ENCODE results near the gene AAK1. TPM values are rescaled to one million over a fixed set of nuclear protein-coding genes. Genes with fewer than 3 reads are reported as not detected.
"Not testable (repeated sequence)": the region's sequence is repeated elsewhere in the genome, so short reads cannot be mapped to it uniquely, and the experiment has no call there.

The AAK1 gene
- total RNA-seq, 1 donor from 2014 or later = 45.5 TPM

DNA sequence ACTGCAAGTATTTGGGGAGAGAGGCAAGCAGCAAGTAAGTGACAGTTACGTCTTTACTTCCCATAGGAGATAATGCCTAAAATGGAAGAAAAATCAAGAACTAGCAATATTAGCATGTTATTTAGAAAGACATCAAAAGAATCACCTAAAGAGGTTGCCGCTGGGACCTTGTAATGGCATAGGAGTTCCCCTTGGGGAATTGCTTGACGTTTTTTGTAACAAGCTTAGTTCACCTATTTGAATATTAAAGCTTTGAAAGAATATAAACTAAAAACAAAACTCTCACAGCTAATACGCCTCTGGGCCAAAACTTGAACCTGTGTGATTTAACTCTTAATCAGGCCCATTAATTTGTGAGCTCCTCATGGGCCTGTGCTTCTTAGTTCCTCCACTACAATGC, 89.0 kb downstream of the AAK1 start:
- Mint-ChIP-seq H3K27me3 (no peaks in the 10 kb centered on the region), H3K4me1 (ENCODE audit: unreplicated experiment) (peaks cover under 1% of the 10 kb centered on the region), H3K4me3 (no peak overlapping the region), H3K9me3 (no peaks in the 10 kb centered on the region), H3K36me3 (peaks cover 14% of the 10 kb centered on the region), H3K27ac (no peak overlapping the region)
- no peak for DNase-seq (ENCODE audit: extremely low spot score, unreplicated experiment)
- TF ChIP-seq CTCF (conservative IDR thresholded peaks at IDR 0.05) = no peak

DNA sequence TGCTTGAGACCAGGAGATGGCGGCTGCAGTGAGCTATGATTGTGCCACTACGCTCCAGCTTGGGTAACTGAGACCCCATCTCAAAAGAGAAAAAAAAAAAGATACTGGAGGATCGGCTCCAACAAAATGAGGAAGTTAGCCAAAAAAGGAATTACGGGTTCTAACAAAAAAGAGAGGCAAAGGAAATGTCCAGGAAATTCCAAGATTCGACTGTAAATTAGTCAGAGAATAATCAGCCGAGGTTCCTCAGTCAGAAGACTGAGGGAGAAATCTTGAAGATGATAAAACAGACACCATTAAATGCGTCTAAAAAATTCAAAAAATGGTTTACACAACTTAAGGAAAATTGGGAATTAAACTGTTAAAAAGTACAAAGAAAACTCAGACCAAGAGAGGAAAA, 89.5 kb downstream of the AAK1 start:
- H3K9me3 Mint-ChIP-seq = no peaks in the 10 kb centered on the region
- H3K27ac Mint-ChIP-seq = no peak overlapping the region
- H3K27me3 Mint-ChIP-seq = no peaks in the 10 kb centered on the region
- no peaks in the 10 kb centered on the region for H3K4me1 Mint-ChIP-seq (ENCODE audit: unreplicated experiment)
- peaks cover 14% of the 10 kb centered on the region for H3K36me3 Mint-ChIP-seq
- H3K4me3 Mint-ChIP-seq = no peak overlapping the region
- no peak for TF ChIP-seq CTCF (conservative IDR thresholded peaks at IDR 0.05)
- DNase-seq (ENCODE audit: extremely low spot score, unreplicated experiment) = no peak

DNA sequence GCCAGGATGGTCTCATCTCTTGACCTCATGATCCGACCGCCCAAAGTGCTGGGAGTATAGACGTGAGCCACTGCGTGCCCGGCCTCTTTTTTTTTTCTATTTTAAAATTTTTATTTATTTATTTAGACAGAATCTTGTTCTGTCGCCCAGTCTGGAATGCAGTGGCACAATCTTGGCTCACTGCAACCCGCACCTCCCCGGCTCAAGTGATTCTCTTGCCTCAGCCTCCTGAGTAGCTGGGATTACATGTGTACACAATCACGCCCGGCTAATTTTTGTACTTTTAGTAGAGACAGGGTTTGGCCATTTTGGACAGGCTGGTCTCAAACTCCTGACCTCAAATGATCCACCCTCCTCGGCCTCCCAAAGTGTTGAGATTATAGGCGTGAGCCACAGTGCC, 93.0 kb downstream of the AAK1 start:
- peaks cover 17% of the 10 kb centered on the region for H3K36me3 Mint-ChIP-seq
- H3K4me3 Mint-ChIP-seq; H3K9me3 Mint-ChIP-seq; H3K4me1 Mint-ChIP-seq (ENCODE audit: unreplicated experiment); H3K27ac Mint-ChIP-seq; H3K27me3 Mint-ChIP-seq; DNase-seq (ENCODE audit: extremely low spot score, unreplicated experiment): not testable (repeated sequence)

DNA sequence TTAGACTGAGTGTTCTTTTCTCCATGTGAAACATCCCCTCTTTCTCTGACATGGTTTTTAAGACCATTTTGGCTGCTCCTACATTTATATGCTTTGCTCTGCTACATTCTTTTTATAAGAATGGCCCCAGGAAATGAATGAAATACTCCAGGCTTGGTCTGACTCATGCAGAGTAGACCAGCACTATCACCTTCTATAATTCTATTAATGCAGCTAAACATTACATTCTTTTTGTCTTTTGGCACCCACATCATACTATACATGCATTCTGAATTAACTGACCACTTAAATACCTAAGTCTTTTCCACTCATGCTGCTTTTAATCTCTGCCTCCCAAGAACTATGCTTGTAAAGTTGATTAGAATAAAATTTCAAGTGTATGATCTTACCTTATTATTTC, 94.1 kb downstream of the AAK1 start:
- DNase-seq (ENCODE audit: extremely low spot score, unreplicated experiment) = no peak
- no peak overlapping the region for H3K27ac Mint-ChIP-seq
- H3K4me1 Mint-ChIP-seq (ENCODE audit: unreplicated experiment) = no peaks in the 10 kb centered on the region
- H3K9me3 Mint-ChIP-seq = no peaks in the 10 kb centered on the region
- TF ChIP-seq CTCF (conservative IDR thresholded peaks at IDR 0.05) = no peak
- peaks cover 17% of the 10 kb centered on the region for H3K36me3 Mint-ChIP-seq
- no peaks in the 10 kb centered on the region for H3K27me3 Mint-ChIP-seq
- H3K4me3 Mint-ChIP-seq = no peak overlapping the region

DNA sequence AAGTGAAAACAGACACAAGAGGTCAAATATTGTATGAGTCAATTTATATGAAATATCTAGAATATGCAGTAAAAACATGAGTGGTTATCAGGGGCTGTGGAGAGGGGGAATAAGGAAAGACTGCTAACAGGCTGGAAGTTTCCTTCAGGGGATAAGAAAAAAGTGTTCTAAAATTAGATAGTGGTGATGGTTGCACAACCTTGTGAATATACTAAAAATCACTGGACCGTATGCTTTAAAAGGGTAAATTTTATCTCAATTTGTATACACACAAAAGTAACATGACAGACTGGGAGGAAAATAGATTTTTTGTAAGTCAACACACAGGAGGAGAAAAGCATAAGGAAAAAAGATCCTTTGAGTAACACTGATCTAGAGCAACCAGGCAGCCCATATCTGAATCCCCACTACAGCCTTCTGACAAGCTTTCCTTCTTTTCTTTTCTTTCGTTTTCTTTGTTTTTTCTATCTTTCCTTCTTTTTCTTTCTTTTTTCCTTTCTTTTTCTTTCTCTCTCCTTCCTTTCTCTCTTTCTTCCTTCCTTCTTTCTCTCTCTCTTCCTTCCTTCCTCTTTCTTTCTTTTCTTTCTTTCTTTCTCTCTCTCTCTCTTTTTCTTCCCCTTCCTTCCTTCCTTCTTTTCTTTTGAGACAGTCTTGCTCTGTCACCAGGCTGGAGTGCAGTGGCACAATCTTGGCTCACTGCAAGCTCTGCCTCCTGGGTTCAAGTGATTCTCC, 95.4 kb downstream of the AAK1 start:
- H3K27ac Mint-ChIP-seq = no peak overlapping the region
- no peak for TF ChIP-seq CTCF (conservative IDR thresholded peaks at IDR 0.05)

DNA sequence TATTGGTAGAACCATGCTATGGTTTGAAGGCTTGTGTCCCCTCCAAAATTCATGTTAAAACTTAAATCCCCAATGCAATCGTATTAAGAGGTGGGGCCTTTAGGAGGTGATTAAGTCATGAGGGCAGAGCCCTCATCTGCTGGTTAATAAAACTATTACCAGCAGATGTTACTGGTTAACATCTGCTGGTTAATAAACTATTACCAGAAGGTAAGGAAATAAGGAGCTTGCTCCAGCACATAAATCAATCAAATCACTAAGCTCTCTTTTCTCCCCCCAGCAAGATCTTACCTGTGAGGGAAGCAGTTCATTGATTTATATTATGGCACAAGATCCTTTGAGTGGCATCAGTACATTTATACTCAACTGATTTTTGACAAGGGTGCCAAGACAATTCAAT, 96.9 kb downstream of the AAK1 start:
- Mint-ChIP-seq H3K4me3 (no peak overlapping the region), H3K9me3 (no peaks in the 10 kb centered on the region), H3K36me3 (peaks cover 19% of the 10 kb centered on the region), H3K27ac (no peak overlapping the region), H3K4me1 (ENCODE audit: unreplicated experiment) (no peaks in the 10 kb centered on the region), H3K27me3 (no peaks in the 10 kb centered on the region)
- TF ChIP-seq CTCF (conservative IDR thresholded peaks at IDR 0.05) = no peak
- DNase-seq (ENCODE audit: extremely low spot score, unreplicated experiment) = no peak

More for the DNA sequence above, 95.4 kb downstream of the AAK1 start:
- Mint-ChIP-seq H3K4me1 (ENCODE audit: unreplicated experiment) (no peaks in the 10 kb centered on the region), H3K27me3 (no peaks in the 10 kb centered on the region), H3K36me3 (peaks cover 18% of the 10 kb centered on the region), H3K9me3 (no peaks in the 10 kb centered on the region), H3K4me3 (no peak overlapping the region)
- no peak for DNase-seq (ENCODE audit: extremely low spot score, unreplicated experiment)
